ENCODE data around the gene TMEM178A. TPM values are rescaled to one million over a fixed set of nuclear protein-coding genes. Genes with fewer than 3 reads are reported as not detected.

TMEM178A gene
- total RNA-seq, 1 experiment from 2014 or later = 7.5 TPM

GRCh38 chr2:39696838-39697237 is 31.1 kb downstream of the TMEM178A start:
- Histone ChIP-seq H3K9ac (ENCODE audit: extremely low read depth, insufficient read length, low read length) (no peak overlapping the region), H3K4me2 (ENCODE audit: insufficient read depth, insufficient read length, low read length) (no peak overlapping the region), H3K18ac (ENCODE audit: insufficient read length, low read depth, low read length) (no peak overlapping the region), H2BK15ac (ENCODE audit: low read depth, low read length) (no peak overlapping the region), H3K4ac (ENCODE audit: low read depth, low read length) (no peak overlapping the region), H3K79me1 (ENCODE audit: insufficient read depth, low read depth, low read length, poor library complexity, severe bottlenecking) (no peaks in the 10 kb centered on the region), H2BK12ac (ENCODE audit: insufficient read length, low read depth, low read length) (no peak overlapping the region), H3K23me2 (ENCODE audit: insufficient read length, low read depth, low read length, poor library complexity, severe bottlenecking) (no peaks in the 10 kb centered on the region), H2AFZ (ENCODE audit: low read length) (no peak overlapping the region), H4K5ac (ENCODE audit: insufficient read length, low read depth, low read length) (no peak overlapping the region), H3K79me2 (ENCODE audit: insufficient read depth, low read length) (no peaks in the 10 kb centered on the region), H2AK5ac (ENCODE audit: insufficient read length, low read length) (no peak overlapping the region), H3K56ac (ENCODE audit: insufficient read length, low read depth, low read length) (no peak overlapping the region), H3K14ac (ENCODE audit: insufficient read depth, low read length) (no peak overlapping the region), H3K27ac (ENCODE audit: insufficient read length, low read depth, low read length) (no peak overlapping the region), H4K20me1 (ENCODE audit: control insufficient read depth, insufficient read depth, insufficient read length) (no peaks in the 10 kb centered on the region), H3K23ac (ENCODE audit: insufficient read length, low read depth, low read length) (no peak overlapping the region), H2BK120ac (ENCODE audit: low read depth, low read length, poor library complexity, severe bottlenecking) (no peak overlapping the region), H3K27me3 (ENCODE audit: insufficient read depth, low read length) (no peaks in the 10 kb centered on the region), H3K9me3 (ENCODE audit: control insufficient read depth, low read depth, low read length) (no peaks in the 10 kb centered on the region), H4K8ac (replicated peaks; ENCODE audit: insufficient read length, low read depth, low read length) (no peak overlapping the region), H3T11ph (ENCODE audit: low read length) (no peak overlapping the region), H2BK5ac (ENCODE audit: insufficient read length, low read length) (no peak overlapping the region), H2BK20ac (ENCODE audit: low read depth, low read length, poor library complexity, severe bottlenecking) (no peak overlapping the region), H3K4me1 (ENCODE audit: insufficient read depth, low read length) (no peaks in the 10 kb centered on the region; the same call in 1 of the 2 replicates), H4K91ac (ENCODE audit: insufficient read length, low read depth, low read length) (no peak overlapping the region)
- Mint-ChIP-seq H3K27me3 (ENCODE audit: low read depth) (no peaks in the 10 kb centered on the region), H3K4me1 (peaks cover 4 to 5% of the 10 kb centered on the region in 2 experiments), H3K4me3 (no peak overlapping the region), H3K27ac (no peak overlapping the region; a peak in 1 of 7 replicates), H3K36me3 (ENCODE audit: insufficient read depth in 1 of 3, low read depth in 3 of 3) (peaks cover 14 to 22% (median 14%) of the 10 kb centered on the region in 3 experiments), H3K9me3 (peaks cover 19 to 21% of the 10 kb centered on the region in 2 experiments)
- no peak for DNase-seq
- TF ChIP-seq CTCF (conservative IDR thresholded peaks at IDR 0.05) = no peak
- WGBS (ENCODE audit: extremely low coverage, insufficient read length, low lambda C conversion rate) = no CpG with 5 or more reads among the region's 1 CpG

Data from H9 (cell line).